DOHH2 (cell line): ENCODE measurements around the gene ASAH2.
"Not testable (repeated sequence)": the region's sequence is repeated elsewhere in the genome, so short reads cannot be mapped to it uniquely, and the experiment has no call there.

Experiments
- H3F3A ChIP-seq: fragments of 200-600 bp; sonication (generic), shearing (Covaris generic); 2 replicates; pipeline ENCODE4 v1.6.0; 2016; ENCODE audit warnings: antibody characterized with exemption, mild to moderate bottlenecking; ENCODE audit not compliant: control insufficient read depth, insufficient read depth
- H3K27ac ChIP-seq: fragments of 200-600 bp; sonication (generic); 2 replicates; pipeline ENCODE4 v1.5.1; 2014; ENCODE audit warnings: low read depth, mild to moderate bottlenecking, low read length, moderate library complexity
- H3K27me3 ChIP-seq: fragments of 200-600 bp; sonication (generic); 2 replicates; pipeline ENCODE4 v1.6.1; 2014; ENCODE audit warnings: mild to moderate bottlenecking, low read length, mixed read lengths; ENCODE audit not compliant: control insufficient read depth
- H3K36me3 ChIP-seq: fragments of 200-600 bp; sonication (generic); 2 replicates; pipeline ENCODE4 v1.6.1; 2014; ENCODE audit warnings: mild to moderate bottlenecking, low read length, moderate library complexity, mixed read lengths; ENCODE audit not compliant: control insufficient read depth
- H3K4me1 ChIP-seq: fragments of 200-600 bp; sonication (generic); 2 replicates; pipeline ENCODE4 v1.6.1; 2014; ENCODE audit warnings: mild to moderate bottlenecking, low read length, mixed read lengths; ENCODE audit not compliant: control insufficient read depth
- H3K4me2 ChIP-seq: fragments of 200-600 bp; sonication (generic); 2 replicates; pipeline ENCODE4 v1.6.0; 2014; ENCODE audit warnings: mild to moderate bottlenecking, low read length, moderate library complexity
- H3K4me3 ChIP-seq: fragments of 200-600 bp; sonication (generic); 2 replicates; pipeline ENCODE4 v1.5.1; 2014; ENCODE audit warnings: mild to moderate bottlenecking, low read length, mixed read lengths
- H3K79me2 ChIP-seq: fragments of 200-600 bp; sonication (generic); 2 replicates; pipeline ENCODE4 v1.6.1; 2014; ENCODE audit warnings: mild to moderate bottlenecking, low read length, mixed read lengths; ENCODE audit not compliant: control insufficient read depth
- H3K9me2 ChIP-seq: fragments of 200-600 bp; sonication (generic); replicated peaks from 2 replicates; pipeline ENCODE4 v1.6.1; 2014; ENCODE audit warnings: mild to moderate bottlenecking, low read length, mixed read lengths; ENCODE audit not compliant: control insufficient read depth
- H3K9me3 ChIP-seq: fragments of 200-600 bp; sonication (generic); 2 replicates; pipeline ENCODE4 v1.6.1; 2014; ENCODE audit warnings: antibody characterized with exemption, low read length, mixed read lengths; ENCODE audit not compliant: control insufficient read depth, insufficient read depth
- H4K20me1 ChIP-seq: fragments of 200-600 bp; sonication (generic); 2 replicates; pipeline ENCODE4 v1.6.0; 2014; ENCODE audit warnings: low read depth, mild to moderate bottlenecking, antibody characterized with exemption, low read length, moderate library complexity; ENCODE audit not compliant: control insufficient read depth, insufficient read depth
- CTCF ChIP-seq: fragments of 200-600 bp; sonication (generic); IDR thresholded peaks from one replicate; pipeline ENCODE4 v1.5.1; 2014; ENCODE audit warnings: antibody characterized with exemption, mild to moderate bottlenecking, low read depth, low read length; ENCODE audit not compliant: poor library complexity, severe bottlenecking
- EZH2phosphoT487 ChIP-seq: fragments of 200-600 bp; sonication (generic); IDR thresholded peaks from 2 replicates; pipeline ENCODE4 v1.6.1; 2017; ENCODE audit warnings: borderline replicate concordance, mild to moderate bottlenecking, antibody characterized with exemption, low read length, moderate library complexity, mixed read lengths

ASAH2 gene

GRCh38 chr10:50271564-50272250 lies 20.4 kb upstream of the ASAH2 start:
- Histone ChIP-seq H3K4me2 (no peak overlapping the region), H3K79me2 (no peaks in the 10 kb centered on the region), H4K20me1 (no peaks in the 10 kb centered on the region), H3K27me3 (peaks cover 15% of the 10 kb centered on the region), H3K9me3 (no peaks in the 10 kb centered on the region), H3K9me2 (no peaks in the 10 kb centered on the region), H3K27ac (no peak overlapping the region), H3K4me3 (no peak overlapping the region), H3K4me1 (no peaks in the 10 kb centered on the region), H3K36me3 (no peaks in the 10 kb centered on the region), H3F3A (no peaks in the 10 kb centered on the region)
- TF ChIP-seq CTCF (no peak), EZH2phosphoT487 (no peak)

- H4K20me1 ChIP-seq, H3K9me3 ChIP-seq, H3K4me2 ChIP-seq, H3K4me3 ChIP-seq, H3K79me2 ChIP-seq, H3K9me2 ChIP-seq, H3K36me3 ChIP-seq, H3K27me3 ChIP-seq, H3F3A ChIP-seq, H3K4me1 ChIP-seq, H3K27ac ChIP-seq: not testable (repeated sequence)
Observed at GRCh38 chr10:50267877-50268276, 16.6 kb upstream of the ASAH2 start.

GRCh38 chr10:50262625-50263024 lies 11.3 kb upstream of the ASAH2 start:
- H3K4me1 ChIP-seq: peaks cover 20% of the 10 kb centered on the region
- H3K79me2 ChIP-seq, H4K20me1 ChIP-seq, H3F3A ChIP-seq, H3K27me3 ChIP-seq, H3K36me3 ChIP-seq, H3K4me2 ChIP-seq, H3K27ac ChIP-seq, H3K9me3 ChIP-seq, H3K4me3 ChIP-seq, H3K9me2 ChIP-seq: not testable (repeated sequence)

GRCh38 chr10:50260791-50261281 lies 9.5 kb upstream of the ASAH2 start:
- Histone ChIP-seq H3K4me1 (peaks cover 20% of the 10 kb centered on the region), H3K9me2 (no peaks in the 10 kb centered on the region), H3K79me2 (no peaks in the 10 kb centered on the region), H3F3A (no peaks in the 10 kb centered on the region), H3K27ac (no peak overlapping the region), H3K4me3 (peak overlapping the region; percentile 2), H3K4me2 (peak overlapping the region; percentile 29), H3K36me3 (no peaks in the 10 kb centered on the region), H3K27me3 (peaks cover 3% of the 10 kb centered on the region; the same call in 1 of the 2 replicates), H3K9me3 (no peaks in the 10 kb centered on the region), H4K20me1 (no peaks in the 10 kb centered on the region)
- TF ChIP-seq CTCF (no peak), EZH2phosphoT487 (no peak)
